CD4-positive, alpha-beta memory T cell (primary cell): ENCODE measurements around the gene SP8. TPM values are rescaled to one million over a fixed set of nuclear protein-coding genes. Genes with fewer than 3 reads are reported as not detected.
A peak's percentile ranks its signal among the peaks of the same experiment; 100 is the strongest.
"Not testable (repeated sequence)": the region's sequence is repeated elsewhere in the genome, so short reads cannot be mapped to it uniquely, and the experiment has no call there.

Experiments used
- CTCF ChIA-PET: fragments of 350-600 bp; sonication (Branson Sonifier 250); formaldehyde crosslinking; loops from one replicate; lab custom pipeline; 2021; ENCODE audit warnings: inconsistent platforms; ENCODE audit not compliant: partially characterized antibody; lab: Charles Lee
- POLR2A ChIA-PET: fragments of 350-600 bp; sonication (Branson Sonifier 250); formaldehyde crosslinking; loops from one replicate; lab custom pipeline; 2021; ENCODE audit not compliant: partially characterized antibody; lab: Charles Lee
- DNase-seq, 5 donors: peaks; one replicate each; pipeline versions ENCODE4 v3.0.0 to v3.0.0-alpha.2; 2020 to 2022; ENCODE audit warnings: mixed read lengths in 1 of 5
- H3K27ac ChIP-seq: one replicate; pipeline ENCODE4 v1.7.0; 2013; ENCODE audit warnings: low read depth, low read length
- H3K27me3 ChIP-seq: 2 replicates; pipeline ENCODE4 v1.7.0; 2013; ENCODE audit warnings: mild to moderate bottlenecking, low read length, moderate library complexity; ENCODE audit not compliant: insufficient read depth
- H3K36me3 ChIP-seq: 2 replicates; pipeline ENCODE4 v1.7.0; 2013; ENCODE audit warnings: mild to moderate bottlenecking, low read length, moderate library complexity; ENCODE audit not compliant: insufficient read depth
- H3K4me1 ChIP-seq: 2 replicates; pipeline ENCODE4 v1.7.0; 2013; ENCODE audit warnings: mild to moderate bottlenecking, low read length, moderate library complexity; ENCODE audit not compliant: insufficient read depth
- H3K4me3 ChIP-seq, 2 donors: one replicate each; pipeline ENCODE4 v1.7.0; 2013; ENCODE audit warnings: low read length in 2 of 2, mild to moderate bottlenecking in 1 of 2
- H3K9me3 ChIP-seq, 2 donors: one replicate each; pipeline ENCODE4 v1.7.0; 2013; ENCODE audit warnings: low read length in 2 of 2, control low read depth in 1 of 2; ENCODE audit not compliant: control insufficient read depth in 1 of 2
- H3K27ac Mint-ChIP-seq, 7 donors: one replicate each; pipeline ENCODE4 v1.8.0; 2020 to 2021; ENCODE audit warnings: mixed read lengths in 7 of 7, mild to moderate bottlenecking in 6 of 7, inconsistent platforms in 3 of 7, moderate library complexity in 3 of 7
- H3K27me3 Mint-ChIP-seq, 2 donors: one replicate each; pipeline ENCODE4 v1.8.0; 2020 to 2021; ENCODE audit warnings: mixed read lengths in 2 of 2
- H3K36me3 Mint-ChIP-seq, 2 donors: one replicate each; pipeline ENCODE4 v1.8.0; 2020 to 2021; ENCODE audit warnings: mixed read lengths in 2 of 2, inconsistent platforms in 1 of 2, mild to moderate bottlenecking in 1 of 2
- H3K4me1 Mint-ChIP-seq, 4 donors: one replicate each; pipeline ENCODE4 v1.8.0; 2020 to 2021; ENCODE audit warnings: mixed read lengths in 4 of 4, mild to moderate bottlenecking in 1 of 4
- H3K4me3 Mint-ChIP-seq, 8 donors: one replicate each; pipeline ENCODE4 v1.8.0; 2020 to 2021; ENCODE audit warnings: mixed read lengths in 8 of 8, mild to moderate bottlenecking in 7 of 8, moderate library complexity in 6 of 8, inconsistent platforms in 3 of 8
- H3K9me3 Mint-ChIP-seq, 8 donors: one replicate each; pipeline ENCODE4 v1.8.0; 2020 to 2021; ENCODE audit warnings: mixed read lengths in 8 of 8, mild to moderate bottlenecking in 5 of 8, inconsistent platforms in 3 of 8, moderate library complexity in 1 of 8
- intact Hi-C: fragments of 100-400 bp; cut with micrococcal nuclease; formaldehyde crosslinking; loops from one replicate; pipeline ENCODE4 v1.15.1; 2023
- polyA plus RNA-seq, 2 donors: library from polyadenylated mRNA; unstranded; fragments of 300-500 nt; fragmentation: Illumina TruSeq; gene quantifications; one replicate each; pipeline ENCODE4 v1.2.3, GENCODE V29; 2021
- total RNA-seq, 2 experiments: library from RNA; stranded (reverse); gene quantifications; one replicate each; pipeline ENCODE4 v1.2.3, GENCODE V29; 2021

The SP8 gene
- not detected for total RNA-seq
- not detected for polyA plus RNA-seq

- POLR2A ChIA-PET, result no interaction called here
These were observed at the start of gene SP8 for GRCh38 chr7:20786779-20787659. Gene SP8 (minus strand): TSS chr7:20786886. CDS start chr7:20786798, 88 bp downstream.

GRCh38 chr7:20836424-20836823, 49.7 kb upstream of the SP8 start:
- H3K4me3 Mint-ChIP-seq, intact Hi-C loops, H3K9me3 Mint-ChIP-seq, H3K36me3 Mint-ChIP-seq, CTCF ChIA-PET, H3K4me1 ChIP-seq, H3K27me3 Mint-ChIP-seq, POLR2A ChIA-PET, H3K27me3 ChIP-seq, H3K4me3 ChIP-seq, DNase-seq, H3K9me3 ChIP-seq, H3K27ac Mint-ChIP-seq, H3K4me1 Mint-ChIP-seq, H3K36me3 ChIP-seq, H3K27ac ChIP-seq: not testable (repeated sequence)

More at GRCh38 chr7:20786779-20787659, at the start of gene SP8:
- Mint-ChIP-seq H3K27me3 (peaks cover 52 to 62% of the 10 kb centered on the region in 2 donors), H3K27ac (peak within 1 kb of the TSS in 5 of 7 donors; percentile 22 to 91 (median 76)), H3K9me3 (peaks cover 1 to 69% (median 46%) of the 10 kb centered on the region in 8 donors), H3K4me3 (peak within 1 kb of the TSS; percentile 57 to 81 (median 77)), H3K4me1 (peaks cover 11 to 29% (median 19%) of the 10 kb centered on the region in 4 donors), H3K36me3 (peaks cover 7 to 8% of the 10 kb centered on the region in 2 donors)
- DNase-seq, result no peak
- Histone ChIP-seq H3K36me3 (no peaks in the 10 kb centered on the region), H3K27ac (no peak within 1 kb of the TSS), H3K4me3 (peak within 1 kb of the TSS in 1 of 2 donors; percentile 7), H3K4me1 (peaks cover 19% of the 10 kb centered on the region), H3K9me3 (no peaks in the 10 kb centered on the region), H3K27me3 (peaks cover 50% of the 10 kb centered on the region)
- intact Hi-C loops, result no loop called here
- CTCF ChIA-PET, result no interaction called here

- no peaks in the 10 kb centered on the region for H3K9me3 ChIP-seq
- no peaks in the 10 kb centered on the region for H3K36me3 ChIP-seq
- peaks cover 1 to 3% of the 10 kb centered on the region in 2 donors for H3K27me3 Mint-ChIP-seq
- no peak overlapping the region for H3K27ac ChIP-seq
- CTCF ChIA-PET, result no interaction called here
- no peak overlapping the region for H3K27ac Mint-ChIP-seq
- POLR2A ChIA-PET, result no interaction called here
- no peaks in the 10 kb centered on the region for H3K4me1 ChIP-seq
- no peaks in the 10 kb centered on the region for H3K36me3 Mint-ChIP-seq
- H3K4me3 Mint-ChIP-seq, result no peak overlapping the region
- no peaks in the 10 kb centered on the region for H3K27me3 ChIP-seq
- no peak for DNase-seq
- intact Hi-C loops, result no loop called here
- H3K9me3 Mint-ChIP-seq, result peaks cover 0 to 7% (median 0%) of the 10 kb centered on the region in 8 donors
- H3K4me3 ChIP-seq, result no peak overlapping the region
- no peaks in the 10 kb centered on the region for H3K4me1 Mint-ChIP-seq
These were observed 48.5 kb upstream of the SP8 start for GRCh38 chr7:20835111-20835750.

DNA sequence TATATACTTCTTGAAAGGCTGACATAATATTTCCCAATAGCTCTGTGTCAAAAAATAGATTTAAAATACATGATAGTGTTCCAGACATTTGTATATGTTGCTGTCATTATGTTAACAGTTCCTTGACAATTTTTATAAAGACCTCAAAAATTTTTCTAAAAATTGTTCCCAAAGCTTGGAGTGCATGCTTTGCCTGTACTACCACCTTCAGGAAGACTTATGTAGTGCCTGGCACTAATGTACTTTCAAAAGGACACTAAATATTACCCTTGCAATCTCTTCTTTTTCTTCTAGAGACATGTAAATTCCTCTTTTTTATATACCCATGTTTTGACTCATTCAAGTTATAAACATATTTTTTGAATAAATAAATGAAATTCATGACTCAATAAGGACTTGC, 48.0 kb upstream of the SP8 start:
- ChIA-PET POLR2A (no interaction called here), CTCF (no interaction called here)
- Histone ChIP-seq H3K9me3 (no peaks in the 10 kb centered on the region), H3K4me1 (no peaks in the 10 kb centered on the region), H3K27me3 (no peaks in the 10 kb centered on the region), H3K4me3 (no peak overlapping the region), H3K27ac (no peak overlapping the region), H3K36me3 (no peaks in the 10 kb centered on the region)
- Mint-ChIP-seq H3K9me3 (peaks cover 0 to 7% (median 0%) of the 10 kb centered on the region in 8 donors), H3K4me1 (no peaks in the 10 kb centered on the region), H3K27me3 (peaks cover 1 to 3% of the 10 kb centered on the region in 2 donors), H3K27ac (no peak overlapping the region), H3K4me3 (no peak overlapping the region), H3K36me3 (no peaks in the 10 kb centered on the region)
- intact Hi-C loops, result no loop called here
- no peak for DNase-seq

GRCh38 chr7:20831956-20832355, 45.3 kb upstream of the SP8 start:
- no peak overlapping the region for H3K27ac Mint-ChIP-seq
- ChIA-PET POLR2A (no interaction called here), CTCF (no interaction called here)
- no peaks in the 10 kb centered on the region for H3K4me1 Mint-ChIP-seq
- peaks cover 1 to 5% of the 10 kb centered on the region in 2 donors for H3K27me3 Mint-ChIP-seq
- Histone ChIP-seq H3K27ac (no peak overlapping the region), H3K36me3 (no peaks in the 10 kb centered on the region), H3K27me3 (no peaks in the 10 kb centered on the region), H3K9me3 (no peaks in the 10 kb centered on the region), H3K4me3 (no peak overlapping the region), H3K4me1 (no peaks in the 10 kb centered on the region)
- intact Hi-C loops, result no loop called here
- H3K4me3 Mint-ChIP-seq, result no peak overlapping the region
- no peak for DNase-seq
- no peaks in the 10 kb centered on the region for H3K36me3 Mint-ChIP-seq
- H3K9me3 Mint-ChIP-seq, result peaks cover 0 to 5% (median 0%) of the 10 kb centered on the region in 8 donors

GRCh38 chr7:20831451-20831850, 44.8 kb upstream of the SP8 start:
- DNase-seq, result no peak
- CTCF ChIA-PET, result no interaction called here

GRCh38 chr7:20828947-20829346, 42.3 kb upstream of the SP8 start:
- Mint-ChIP-seq H3K36me3 (no peaks in the 10 kb centered on the region), H3K4me3 (no peak overlapping the region), H3K27ac (peak overlapping the region in 1 of 7 donors; percentile 32), H3K4me1 (no peaks in the 10 kb centered on the region), H3K27me3 (peaks cover 1 to 5% of the 10 kb centered on the region in 2 donors), H3K9me3 (peaks cover 0 to 4% (median 0%) of the 10 kb centered on the region in 8 donors)
- H3K36me3 ChIP-seq, result no peaks in the 10 kb centered on the region
- ChIA-PET CTCF (no interaction called here), POLR2A (no interaction called here)
- H3K4me3 ChIP-seq, result no peak overlapping the region
- DNase-seq, result no peak
- H3K4me1 ChIP-seq, result no peaks in the 10 kb centered on the region
- no peak overlapping the region for H3K27ac ChIP-seq
- H3K27me3 ChIP-seq, result no peaks in the 10 kb centered on the region
- H3K9me3 ChIP-seq, result no peaks in the 10 kb centered on the region
- intact Hi-C loops, result no loop called here

More at GRCh38 chr7:20831451-20831850, 44.8 kb upstream of the SP8 start:
- Mint-ChIP-seq H3K27ac (no peak overlapping the region), H3K4me3 (no peak overlapping the region), H3K27me3 (peaks cover 1 to 5% of the 10 kb centered on the region in 2 donors), H3K9me3 (peaks cover 0 to 5% (median 0%) of the 10 kb centered on the region in 8 donors), H3K36me3 (no peaks in the 10 kb centered on the region), H3K4me1 (no peaks in the 10 kb centered on the region)
- Histone ChIP-seq H3K9me3 (no peaks in the 10 kb centered on the region), H3K27ac (no peak overlapping the region), H3K4me3 (no peak overlapping the region), H3K27me3 (no peaks in the 10 kb centered on the region), H3K36me3 (no peaks in the 10 kb centered on the region), H3K4me1 (no peaks in the 10 kb centered on the region)
- intact Hi-C loops, result no loop called here
- POLR2A ChIA-PET, result no interaction called here
